GM23338 (cell line): Measurements from ENCODE around the gene TACC3. TPM values are rescaled to one million over a fixed set of nuclear protein-coding genes. Genes with fewer than 3 reads are reported as not detected.

Experiments used
- ATAC-seq: fragments of 200-7000 bp; cut with Tn5 transposase; 3 replicates; pipeline ENCODE4 v1.9.1; 2020
- DNase-seq: peaks from one replicate; pipeline ENCODE4 v3.0.0-alpha.2; 2015; ENCODE audit warnings: low spot score
- H2AFZ ChIP-seq: fragments of 200-600 bp; sonication (generic); 2 replicates; pipeline ENCODE4 v1.8.0; 2016; ENCODE audit warnings: antibody characterized with exemption, mild to moderate bottlenecking, moderate library complexity
- H3F3A ChIP-seq: fragments of 200-600 bp; sonication (generic); replicated peaks from 2 replicates; pipeline ENCODE4 v1.8.0; 2017; ENCODE audit warnings: antibody characterized with exemption, mixed run types, low read depth
- H3K27ac ChIP-seq: fragments of 200-600 bp; sonication (generic); 2 replicates; pipeline ENCODE4 v1.6.1; 2016; ENCODE audit warnings: low read depth
- H3K27me3 ChIP-seq: fragments of 200-600 bp; sonication (generic); 2 replicates; pipeline ENCODE4 v1.8.0; 2016; ENCODE audit warnings: mild to moderate bottlenecking, mixed run types, moderate library complexity; ENCODE audit not compliant: insufficient read depth
- H3K36me3 ChIP-seq: fragments of 200-600 bp; sonication (generic); 2 replicates; pipeline ENCODE4 v1.8.0; 2016; ENCODE audit warnings: mild to moderate bottlenecking; ENCODE audit not compliant: insufficient read depth
- H3K4me1 ChIP-seq: fragments of 200-600 bp; sonication (generic); 2 replicates; pipeline ENCODE4 v1.8.0; 2016; ENCODE audit warnings: mild to moderate bottlenecking, moderate library complexity; ENCODE audit not compliant: insufficient read depth
- H3K4me2 ChIP-seq: fragments of 200-600 bp; sonication (generic); 2 replicates; pipeline ENCODE4 v1.7.1; 2017; ENCODE audit warnings: mixed run types
- H3K4me3 ChIP-seq: fragments of 200-600 bp; sonication (generic); 2 replicates; pipeline ENCODE4 v1.6.1; 2016; ENCODE audit warnings: mixed run types
- H3K79me2 ChIP-seq: fragments of 200-600 bp; sonication (generic); replicated peaks from 2 replicates; pipeline ENCODE4 v1.8.0; 2017; ENCODE audit warnings: mild to moderate bottlenecking; ENCODE audit not compliant: insufficient read depth
- H3K9me2 ChIP-seq: fragments of 200-600 bp; sonication (generic); 2 replicates; pipeline ENCODE4 v1.8.0; 2017; ENCODE audit not compliant: insufficient read depth
- H4K20me1 ChIP-seq: fragments of 200-600 bp; sonication (generic); replicated peaks from 2 replicates; pipeline ENCODE4 v1.8.0; 2017; ENCODE audit warnings: mild to moderate bottlenecking; ENCODE audit not compliant: insufficient read depth
- H3K27ac Mint-ChIP-seq: 2 replicates; pipeline ENCODE4 v1.8.0; 2020; ENCODE audit warnings: inconsistent platforms, mild to moderate bottlenecking, moderate library complexity, mixed read lengths
- H3K27me3 Mint-ChIP-seq: 3 replicates; pipeline ENCODE4 v1.8.0; 2022; ENCODE audit warnings: low read depth, mild to moderate bottlenecking, moderate library complexity, mixed read lengths, inconsistent platforms; ENCODE audit not compliant: insufficient read depth, poor library complexity
- H3K36me3 Mint-ChIP-seq: 3 replicates; pipeline ENCODE4 v1.8.0; 2021; ENCODE audit warnings: low read depth, mild to moderate bottlenecking, inconsistent platforms, moderate library complexity, mixed read lengths
- H3K4me1 Mint-ChIP-seq: 3 replicates; pipeline ENCODE4 v1.8.0; 2020; ENCODE audit warnings: mild to moderate bottlenecking, inconsistent platforms, mixed read lengths
- H3K4me3 Mint-ChIP-seq: 3 replicates; pipeline ENCODE4 v1.8.0; 2021; ENCODE audit warnings: moderate library complexity, mild to moderate bottlenecking, inconsistent platforms, mixed read lengths
- H3K9me3 Mint-ChIP-seq: 3 replicates; pipeline ENCODE4 v1.8.0; 2020; ENCODE audit warnings: moderate library complexity, mild to moderate bottlenecking, inconsistent platforms, mixed read lengths
- CREB1 ChIP-seq: fragments of 250-450 bp; sonication (Bioruptor Pico); IDR thresholded peaks from 2 replicates; pipeline ENCODE4 v1.5.0; 2020; ENCODE audit warnings: low read depth, mild to moderate bottlenecking, moderate library complexity
- CTCF ChIP-seq, 2 experiments: fragments of 200-600 bp in 1 of 2; sonication (generic) in 1 of 2; conservative IDR thresholded peaks; 2 replicates each; pipeline versions ENCODE4 v1.5.1 to v1.6.1; 2016 to 2017; ENCODE audit warnings: antibody characterized with exemption in 2 of 2, low read depth in 2 of 2, mild to moderate bottlenecking in 2 of 2, moderate library complexity in 1 of 2
- ETS1 ChIP-seq: IDR thresholded peaks from 2 replicates; pipeline ENCODE4 v1.6.1; 2016; ENCODE audit warnings: antibody characterized with exemption
- EZH2 ChIP-seq: fragments of 200-600 bp; sonication (generic); IDR thresholded peaks from one replicate; pipeline ENCODE4 v1.8.0; 2017; ENCODE audit warnings: antibody characterized with exemption, mild to moderate bottlenecking, low read depth; ENCODE audit not compliant: unreplicated experiment
- EZH2phosphoT487 ChIP-seq: fragments of 200-600 bp; sonication (generic); IDR thresholded peaks from one replicate; pipeline ENCODE4 v1.8.1; 2018; ENCODE audit warnings: antibody characterized with exemption; ENCODE audit not compliant: unreplicated experiment
- JUNB ChIP-seq: IDR thresholded peaks from one replicate; pipeline ENCODE4 v1.6.1; 2016; ENCODE audit warnings: antibody characterized with exemption; ENCODE audit not compliant: unreplicated experiment
- NANOG ChIP-seq: IDR thresholded peaks from 2 replicates; pipeline ENCODE4 v1.6.1; 2016; ENCODE audit warnings: antibody characterized with exemption, borderline replicate concordance
- POLR2AphosphoS5 ChIP-seq: IDR thresholded peaks from 2 replicates; pipeline ENCODE4 v1.6.1; 2016; ENCODE audit warnings: antibody characterized with exemption, low read depth
- REST ChIP-seq: IDR thresholded peaks from one replicate; pipeline ENCODE4 v1.6.1; 2018; ENCODE audit warnings: antibody characterized with exemption; ENCODE audit not compliant: unreplicated experiment
- ZNF114 ChIP-seq: fragments of 250-450 bp; sonication (Bioruptor Pico); IDR thresholded peaks from 2 replicates; pipeline ENCODE4 v1.5.0; 2020; ENCODE audit warnings: mild to moderate bottlenecking, moderate library complexity
- ZNF331 ChIP-seq: fragments of 250-450 bp; sonication (Bioruptor Pico); IDR thresholded peaks from 2 replicates; pipeline ENCODE4 v1.5.0; 2020; ENCODE audit warnings: low read depth, mild to moderate bottlenecking, moderate library complexity
- polyA plus RNA-seq: library from polyadenylated mRNA; unstranded; fragments of >200 nt; fragmentation: Nextera tagmentation; extraction: Ambion mirVana; gene quantifications from 2 replicates; pipeline ENCODE4 v1.2.1, GENCODE V29; 2016
- total RNA-seq: library from RNA; depleted of rRNA; stranded (reverse); fragments of >200 nt; shearing (Covaris generic); gene quantifications from 2 replicates; pipeline ENCODE4 v1.2.3, GENCODE V29; 2014

Gene TACC3
- total and polyA plus RNA-seq, 2 experiments from 2014 or later = 120 TPM

GRCh38 chr4:1676605-1677525 lies 44.5 kb upstream of the TACC3 start (continued):
- TF ChIP-seq REST (no peak), POLR2AphosphoS5 (no peak), CREB1 (no peak), NANOG (no peak), ZNF114 (CRISPR knock-in tag) (no peak), ETS1 (no peak)

GRCh38 chr4:1678244-1678643 lies 43.1 kb upstream of the TACC3 start:
- ATAC-seq (no peak), DNase-seq (no peak)
- TF ChIP-seq JUNB (no peak), POLR2AphosphoS5 (no peak)
- no peaks in the 10 kb centered on the region for H4K20me1 ChIP-seq
- peaks cover 8% of the 10 kb centered on the region for H3F3A ChIP-seq
- 0 out of 2 replicates have a peak, but pooled peaks cover 2% of the 10 kb centered on the region for H3K4me1 ChIP-seq
- H3K36me3 Mint-ChIP-seq = no peaks in the 10 kb centered on the region
- H3K4me3 ChIP-seq = no peak overlapping the region
- H2AFZ ChIP-seq = no peak overlapping the region
- H3K9me2 ChIP-seq = no peaks in the 10 kb centered on the region
- no peak overlapping the region for H3K27ac ChIP-seq
- H3K27ac Mint-ChIP-seq = no peak overlapping the region
- H3K9me3 Mint-ChIP-seq = peaks cover 2% of the 10 kb centered on the region; the same call in 2 of the 3 replicates
- H3K27me3 ChIP-seq = peaks cover 17% of the 10 kb centered on the region
- H3K4me3 Mint-ChIP-seq = no peak overlapping the region
- no peaks in the 10 kb centered on the region for H3K36me3 ChIP-seq
- peaks cover 22% of the 10 kb centered on the region for H3K27me3 Mint-ChIP-seq
- H3K79me2 ChIP-seq = no peaks in the 10 kb centered on the region
- no peak overlapping the region for H3K4me2 ChIP-seq
- H3K4me1 Mint-ChIP-seq = peaks cover 18% of the 10 kb centered on the region

- Histone ChIP-seq H3K4me1 (0 out of 2 replicates have a peak, but pooled peaks cover 5% of the 10 kb centered on the region), H3K79me2 (no peaks in the 10 kb centered on the region), H3K4me3 (peak overlapping the region; percentile 52), H3K27ac (no peak overlapping the region), H3K9me2 (no peaks in the 10 kb centered on the region), H3K27me3 (peaks cover 22% of the 10 kb centered on the region), H2AFZ (no peak overlapping the region; the same call in 1 of the 2 replicates), H3K4me2 (peak overlapping the region; percentile 84), H4K20me1 (no peaks in the 10 kb centered on the region), H3F3A (peaks cover 12% of the 10 kb centered on the region), H3K36me3 (no peaks in the 10 kb centered on the region)
- Mint-ChIP-seq H3K9me3 (peaks cover 2% of the 10 kb centered on the region; the same call in 2 of the 3 replicates), H3K36me3 (no peaks in the 10 kb centered on the region), H3K27ac (no peak overlapping the region), H3K4me3 (peak overlapping the region; percentile 78), H3K27me3 (peaks cover 22% of the 10 kb centered on the region), H3K4me1 (peaks cover 8% of the 10 kb centered on the region; the same call in 2 of the 3 replicates)
- no peak for ATAC-seq
- DNase-seq = no peak
- TF ChIP-seq NANOG (no peak), ETS1 (no peak), ZNF114 (CRISPR knock-in tag) (no peak), ZNF331 (CRISPR knock-in tag) (no peak), EZH2 (no peak), EZH2phosphoT487 (no peak), CTCF (conservative IDR thresholded peaks at IDR 0.05; ENCODE audit: low read depth in 2 of 2) (no peak)
Observed at GRCh38 chr4:1682860-1683259, 38.5 kb upstream of the TACC3 start.
